AG10803 (cell line): ENCODE results near the gene EPHB2.
A peak's percentile ranks its signal among the peaks of the same experiment; 100 is the strongest.

Experiments
- DNase-seq: peaks from one replicate; pipeline ENCODE4 v3.0.0; 2010; ENCODE audit warnings: low read depth
- H3K4me3 ChIP-seq: 2 replicates; pipeline ENCODE4 v1.5.1; 2011; ENCODE audit warnings: mild to moderate bottlenecking, low read length, control low read depth
- TF ChIP-seq, protein P1 (sequence below): conservative IDR thresholded peaks from 2 replicates; pipeline ENCODE4 v1.5.1; 2011; ENCODE audit warnings: mild to moderate bottlenecking, low read length, control low read depth, inconsistent platforms

The EPHB2 gene

DNA sequence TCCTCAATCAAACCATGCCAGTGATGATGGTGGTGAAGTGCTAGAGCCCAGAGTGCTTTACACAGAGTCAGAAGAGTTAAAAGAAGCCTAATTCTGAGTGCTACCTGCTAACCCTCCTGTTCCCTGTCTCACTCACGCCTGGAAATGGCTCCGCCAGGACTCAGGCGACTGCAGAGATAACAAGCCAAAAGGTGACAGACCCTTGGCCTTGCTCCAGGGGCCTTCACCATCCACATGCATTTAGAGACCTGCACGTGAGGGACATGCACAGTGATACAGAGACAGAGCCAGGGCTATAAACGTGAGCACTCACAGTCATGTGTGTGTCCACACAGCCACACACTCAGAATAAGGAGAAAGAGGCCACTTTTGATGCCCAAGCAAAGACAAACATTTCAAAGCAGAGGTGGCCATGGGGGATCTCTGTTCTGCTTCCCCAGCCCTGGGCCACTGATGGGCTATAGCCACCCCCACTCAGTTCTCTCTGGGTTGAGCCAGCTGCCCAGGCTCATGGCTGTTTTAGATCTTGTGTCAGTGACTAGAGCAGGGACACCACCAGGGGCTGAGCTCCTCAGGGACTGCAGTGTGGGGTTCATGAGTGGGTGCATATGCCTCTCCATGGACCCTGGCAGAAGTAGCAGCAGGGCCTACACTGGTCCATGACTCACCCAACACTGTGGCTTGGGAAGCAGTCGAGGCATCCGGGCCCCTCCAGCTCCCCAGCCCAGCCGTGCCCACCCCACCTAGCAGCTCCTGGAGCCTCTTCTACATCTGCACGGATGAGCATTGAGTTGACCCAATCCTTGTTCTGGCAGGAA lies 117.2 kb downstream of the EPHB2 start:
- H3K4me3 ChIP-seq, result no peak overlapping the region
- TF ChIP-seq, protein P1, sequence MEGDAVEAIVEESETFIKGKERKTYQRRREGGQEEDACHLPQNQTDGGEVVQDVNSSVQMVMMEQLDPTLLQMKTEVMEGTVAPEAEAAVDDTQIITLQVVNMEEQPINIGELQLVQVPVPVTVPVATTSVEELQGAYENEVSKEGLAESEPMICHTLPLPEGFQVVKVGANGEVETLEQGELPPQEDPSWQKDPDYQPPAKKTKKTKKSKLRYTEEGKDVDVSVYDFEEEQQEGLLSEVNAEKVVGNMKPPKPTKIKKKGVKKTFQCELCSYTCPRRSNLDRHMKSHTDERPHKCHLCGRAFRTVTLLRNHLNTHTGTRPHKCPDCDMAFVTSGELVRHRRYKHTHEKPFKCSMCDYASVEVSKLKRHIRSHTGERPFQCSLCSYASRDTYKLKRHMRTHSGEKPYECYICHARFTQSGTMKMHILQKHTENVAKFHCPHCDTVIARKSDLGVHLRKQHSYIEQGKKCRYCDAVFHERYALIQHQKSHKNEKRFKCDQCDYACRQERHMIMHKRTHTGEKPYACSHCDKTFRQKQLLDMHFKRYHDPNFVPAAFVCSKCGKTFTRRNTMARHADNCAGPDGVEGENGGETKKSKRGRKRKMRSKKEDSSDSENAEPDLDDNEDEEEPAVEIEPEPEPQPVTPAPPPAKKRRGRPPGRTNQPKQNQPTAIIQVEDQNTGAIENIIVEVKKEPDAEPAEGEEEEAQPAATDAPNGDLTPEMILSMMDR, result no peak
- DNase-seq, result no peak

DNA sequence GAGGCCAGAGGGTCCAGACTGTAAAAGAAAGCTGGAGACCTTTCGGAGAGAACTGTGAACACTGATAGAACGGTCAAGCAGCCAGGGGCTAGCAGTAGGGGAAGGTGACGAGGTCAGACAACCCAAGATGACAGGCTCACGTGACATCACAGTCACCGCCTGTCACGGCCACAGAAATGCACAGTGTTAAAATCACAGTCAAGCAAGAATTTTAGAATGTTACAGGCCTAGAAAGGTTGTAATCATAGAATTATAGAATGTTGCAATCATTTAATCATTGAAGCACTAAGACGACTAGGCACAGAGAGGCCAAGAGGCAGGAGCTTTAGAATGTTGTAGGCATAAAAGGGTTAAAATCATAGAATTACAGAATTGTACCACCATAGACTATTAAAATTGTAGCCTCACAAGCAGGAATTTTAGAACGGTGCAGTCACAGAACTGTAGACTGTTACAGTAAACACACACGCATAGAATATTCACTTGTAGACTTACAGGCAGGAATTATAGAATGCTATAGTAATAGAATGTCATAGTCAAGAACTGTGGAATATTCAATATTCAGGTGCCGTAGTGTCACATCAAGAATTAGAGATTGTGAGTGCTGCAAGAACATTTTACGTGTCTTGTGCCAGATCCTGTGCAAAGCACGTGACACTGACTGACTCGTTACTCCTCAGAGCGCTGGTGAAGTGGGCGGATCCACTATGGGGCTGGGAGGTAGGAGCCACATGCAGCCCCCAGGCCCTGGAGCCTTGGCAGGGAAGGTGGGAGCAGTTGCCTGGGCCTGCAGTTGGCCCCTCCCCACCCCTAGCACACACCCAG lies 118.1 kb downstream of the EPHB2 start:
- TF ChIP-seq, protein P1, result no peak
- H3K4me3 ChIP-seq, result no peak overlapping the region
- no peak for DNase-seq

DNA sequence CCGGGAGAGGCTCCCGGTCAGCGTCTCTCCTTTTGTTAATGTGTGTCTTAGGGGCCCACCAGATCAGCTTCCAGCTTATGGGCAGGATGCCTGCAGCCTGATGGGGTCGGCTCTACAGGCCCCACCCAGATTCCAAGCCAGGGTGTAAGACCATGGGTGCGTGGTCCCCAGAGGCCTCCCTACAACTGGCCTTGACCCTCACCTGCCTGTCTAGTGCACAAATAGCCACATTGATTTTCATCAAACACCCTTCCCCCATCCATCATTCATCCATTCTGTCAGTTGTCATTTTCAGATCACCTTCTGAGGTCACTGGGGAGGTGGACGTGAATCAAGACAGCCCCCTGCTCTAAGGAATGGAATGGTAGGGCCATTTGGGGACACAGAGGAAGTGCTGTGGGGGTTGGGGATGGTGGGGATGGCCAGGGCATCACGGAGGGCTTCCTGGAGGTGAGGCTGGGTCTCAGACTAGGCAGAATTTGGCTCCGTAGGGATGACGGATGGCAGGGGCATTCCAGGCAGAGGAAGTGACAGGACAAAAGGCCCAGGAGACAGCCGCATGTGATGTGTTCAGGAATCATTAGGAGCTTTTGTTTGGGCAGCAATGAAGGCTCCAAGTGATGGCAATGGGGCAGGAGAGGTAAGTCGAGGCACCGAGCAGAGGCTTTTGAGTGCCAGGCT lies 118.8 kb downstream of the EPHB2 start:
- TF ChIP-seq, protein P1, result no peak
- DNase-seq, result no peak
- no peak overlapping the region for H3K4me3 ChIP-seq

- no peak for DNase-seq
- H3K4me3 ChIP-seq, result no peak overlapping the region
- TF ChIP-seq, protein P1, result no peak
Observed at GRCh38 chr1:22830041-22830566, 119.5 kb downstream of the EPHB2 start.

- no peak overlapping the region for H3K4me3 ChIP-seq
- TF ChIP-seq, protein P1, result no peak
Observed at GRCh38 chr1:22830757-22831340, 120.2 kb downstream of the EPHB2 start.

DNA sequence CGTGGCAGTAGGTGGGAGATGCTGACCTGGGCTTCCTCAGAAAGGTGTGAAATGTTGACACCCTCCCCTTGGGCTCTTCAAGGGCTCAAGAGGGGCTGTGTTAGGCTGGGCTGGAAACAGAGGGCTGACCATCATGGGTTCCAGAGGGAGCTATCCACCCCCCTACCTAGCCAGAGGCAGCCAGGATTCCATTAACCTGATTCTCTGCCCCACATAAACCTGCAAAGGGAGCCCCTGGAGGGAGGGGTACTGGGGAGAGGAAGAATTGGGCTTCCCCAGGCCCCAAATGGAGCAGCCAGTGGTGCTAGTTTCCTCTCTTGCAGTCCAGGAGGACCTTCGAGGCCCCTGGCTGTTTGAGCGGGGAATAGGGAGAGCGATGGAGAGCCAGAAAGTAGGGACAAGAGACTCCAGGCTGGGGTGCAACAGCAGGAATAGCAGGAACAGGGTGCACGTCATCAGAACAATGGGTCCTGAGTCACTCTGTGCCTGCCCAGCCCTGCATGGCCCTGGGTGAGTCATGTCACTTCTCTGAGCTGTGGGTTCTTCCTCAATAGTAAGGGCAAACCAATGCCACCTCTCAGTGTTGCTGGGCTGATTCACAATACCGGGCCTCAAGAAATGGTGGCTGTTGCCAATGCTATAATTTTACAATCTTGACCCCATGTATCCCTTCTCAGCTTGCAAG lies 121.2 kb downstream of the EPHB2 start:
- TF ChIP-seq, protein P1, result no peak
- DNase-seq, result peak; percentile 81
- H3K4me3 ChIP-seq, result no peak overlapping the region

More at GRCh38 chr1:22830757-22831340, 120.2 kb downstream of the EPHB2 start:
- no peak for DNase-seq
